ENCODE measurements around the gene ABCB11. TPM values are rescaled to one million over a fixed set of nuclear protein-coding genes. Genes with fewer than 3 reads are reported as not detected.

Gene ABCB11
- total and polyA plus RNA-seq, 9 of the 15 experiments (the other 6 are each of a cell fraction or from before 2014, with no cell fraction given) = 0.04 to 0.51 (median 0.10) TPM; not detected in 1

DNA sequence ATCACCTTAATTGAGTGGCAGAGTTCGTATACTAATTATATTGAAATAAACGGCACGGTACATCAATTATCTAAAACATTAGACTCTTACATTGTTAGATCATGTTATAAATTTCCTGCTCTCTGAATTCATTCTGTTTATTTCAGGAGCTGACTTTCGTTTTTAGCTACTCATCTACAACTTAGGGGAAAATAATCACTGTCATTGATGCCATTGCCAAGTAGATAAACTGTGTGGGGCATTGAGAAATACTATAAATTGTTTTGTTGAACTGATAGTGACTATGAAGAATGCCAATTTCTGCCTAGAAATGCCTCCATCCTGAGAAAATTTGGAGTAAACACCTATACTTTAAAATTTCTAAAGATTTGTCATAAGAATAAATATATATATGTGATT lies 17.5 kb downstream of the ABCB11 start:
- BruUV-seq (replicated peaks) = no TSS peak
- Histone ChIP-seq H3K4me1 (replicated peaks in 1 of 2; ENCODE audit: control insufficient read depth in 2 of 2, insufficient read depth in 2 of 2, low read length in 2 of 2) (peaks cover 12 to 48% of the 10 kb centered on the region in 2 experiments; a peak in 4 of 5 replicates), H3K9me3 (replicated peaks; ENCODE audit: control insufficient read depth, insufficient read depth, low read depth, low read length) (no peaks in the 10 kb centered on the region), H3K27ac (ENCODE audit: extremely low read depth, low read depth, low read length) (no peak overlapping the region), H3K4me2 (ENCODE audit: insufficient read depth, low read length) (no peak overlapping the region), H3K36me3 (ENCODE audit: control insufficient read depth, insufficient read depth, low read length) (no peaks in the 10 kb centered on the region), H3K27me3 (ENCODE audit: control insufficient read depth in 2 of 2, insufficient read depth in 2 of 2, low read length in 2 of 2) (no peaks in the 10 kb centered on the region), H3K9me1 (ENCODE audit: control insufficient read depth, insufficient read depth, low read length) (no peaks in the 10 kb centered on the region), H4K20me1 (replicated peaks; ENCODE audit: control insufficient read depth, insufficient read depth, low read length) (no peaks in the 10 kb centered on the region), H2AFZ (ENCODE audit: low read depth, low read length) (no peak overlapping the region), H3K4me3 (no peak overlapping the region), H3K79me2 (ENCODE audit: control insufficient read depth, insufficient read depth, low read length) (no peaks in the 10 kb centered on the region), H3K9ac (ENCODE audit: insufficient read depth in 1 of 2, low read depth in 2 of 2, low read length in 2 of 2) (no peak overlapping the region)
- in situ Hi-C loops (cut with MboI) = no loop called here
- ATAC-seq = no peak
- POLR2A ChIA-PET = no interaction called here
- CTCF ChIA-PET (ENCODE audit: low intra/inter-chr PET ratio) = no interaction called here
- no peak for FAIRE-seq
- 58% methylated on average over 4 of the region's 4 CpGs for WGBS (ENCODE audit: insufficient coverage, low coverage, missing lambda C conversion rate)
- no peak for DNase-seq (ENCODE audit: extremely low read depth in 1 of 4, low spot score in 3 of 4)
- intact Hi-C loops (cut with micrococcal nuclease) = loop anchor here (2.0 to 5.0 kb wide), 4 partner anchors 37 to 84 kb away; no protein-coding TSS in a partner anchor
- TF ChIP-seq USF1 (CRISPR knock-in tag; IDR thresholded peaks at IDR 0.05) = no peak
- no peak for TF ChIP-seq SRSF9 (IDR thresholded peaks at IDR 0.05; ENCODE audit: borderline replicate concordance, low read depth, low read length)
- no peak for TF ChIP-seq CHD4 (IDR thresholded peaks at IDR 0.05; ENCODE audit: insufficient read depth, insufficient replicate concordance, low read depth, low read length, poor library complexity, severe bottlenecking)
- TF ChIP-seq ARNT (IDR thresholded peaks at IDR 0.05) = no peak
- TF ChIP-seq IRF2 (CRISPR knock-in tag; IDR thresholded peaks at IDR 0.05) = no peak
- TF ChIP-seq BRF1 (IDR thresholded peaks at IDR 0.05; ENCODE audit: borderline replicate concordance, extremely low read depth, insufficient read length) = no peak
- TF ChIP-seq, protein P1, sequence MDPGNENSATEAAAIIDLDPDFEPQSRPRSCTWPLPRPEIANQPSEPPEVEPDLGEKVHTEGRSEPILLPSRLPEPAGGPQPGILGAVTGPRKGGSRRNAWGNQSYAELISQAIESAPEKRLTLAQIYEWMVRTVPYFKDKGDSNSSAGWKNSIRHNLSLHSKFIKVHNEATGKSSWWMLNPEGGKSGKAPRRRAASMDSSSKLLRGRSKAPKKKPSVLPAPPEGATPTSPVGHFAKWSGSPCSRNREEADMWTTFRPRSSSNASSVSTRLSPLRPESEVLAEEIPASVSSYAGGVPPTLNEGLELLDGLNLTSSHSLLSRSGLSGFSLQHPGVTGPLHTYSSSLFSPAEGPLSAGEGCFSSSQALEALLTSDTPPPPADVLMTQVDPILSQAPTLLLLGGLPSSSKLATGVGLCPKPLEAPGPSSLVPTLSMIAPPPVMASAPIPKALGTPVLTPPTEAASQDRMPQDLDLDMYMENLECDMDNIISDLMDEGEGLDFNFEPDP (CRISPR knock-in tag; IDR thresholded peaks at IDR 0.05) = no peak
- TF ChIP-seq, protein P2, sequence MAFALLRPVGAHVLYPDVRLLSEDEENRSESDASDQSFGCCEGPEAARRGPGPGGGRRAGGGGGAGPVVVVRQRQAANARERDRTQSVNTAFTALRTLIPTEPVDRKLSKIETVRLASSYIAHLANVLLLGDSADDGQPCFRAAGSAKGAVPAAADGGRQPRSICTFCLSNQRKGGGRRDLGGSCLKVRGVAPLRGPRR (CRISPR knock-in tag; IDR thresholded peaks at IDR 0.05) = no peak
- no peak for TF ChIP-seq CREB3 (tag; conservative IDR thresholded peaks at IDR 0.05; ENCODE audit: low read depth)
- no peak for TF ChIP-seq YBX1 (IDR thresholded peaks at IDR 0.05)
- no peak for TF ChIP-seq CREB1 (IDR thresholded peaks at IDR 0.05)
- TF ChIP-seq CREB1 (CRISPR knock-in tag; IDR thresholded peaks at IDR 0.05) = no peak
- no peak for TF ChIP-seq SP2 (IDR thresholded peaks at IDR 0.05; ENCODE audit: extremely low read depth, low read depth, low read length, poor library complexity, severe bottlenecking)
- TF ChIP-seq POLR3A (IDR thresholded peaks at IDR 0.05; ENCODE audit: borderline replicate concordance, extremely low read depth, insufficient read depth, insufficient read length) = no peak
- no peak for TF ChIP-seq ZNF778 (CRISPR knock-in tag; IDR thresholded peaks at IDR 0.05)
- TF ChIP-seq KLF1 (tag; IDR thresholded peaks at IDR 0.05) = no peak
- TF ChIP-seq ZBTB49 (CRISPR knock-in tag; IDR thresholded peaks at IDR 0.05; ENCODE audit: borderline replicate concordance) = no peak
